Mesenteric fat pad (tissue), 1 donor: ENCODE data around the gene TMPRSS12. TPM values are rescaled to one million over a fixed set of nuclear protein-coding genes. Genes with fewer than 3 reads are reported as not detected.
"Not testable (repeated sequence)": the region's sequence is repeated elsewhere in the genome, so short reads cannot be mapped to it uniquely, and the experiment has no call there.

ENCODE experiments used
- DNase-seq: peaks from one replicate; pipeline ENCODE4 v3.0.0-alpha.2; 2020; ENCODE audit warnings: low spot score
- total RNA-seq: library from RNA; stranded (reverse); fragmentation: NEBNext Ultra II Directional; extraction: Animal tissue kit (Norgen Biotek cat#: 25700); gene quantifications from one replicate; pipeline ENCODE4 v1.2.1, GENCODE V29; 2021
- donor health status: DM: yes; HTN: yes; CAD: no.

The TMPRSS12 gene
- total RNA-seq, 1 donor from 2014 or later, result not detected

DNA sequence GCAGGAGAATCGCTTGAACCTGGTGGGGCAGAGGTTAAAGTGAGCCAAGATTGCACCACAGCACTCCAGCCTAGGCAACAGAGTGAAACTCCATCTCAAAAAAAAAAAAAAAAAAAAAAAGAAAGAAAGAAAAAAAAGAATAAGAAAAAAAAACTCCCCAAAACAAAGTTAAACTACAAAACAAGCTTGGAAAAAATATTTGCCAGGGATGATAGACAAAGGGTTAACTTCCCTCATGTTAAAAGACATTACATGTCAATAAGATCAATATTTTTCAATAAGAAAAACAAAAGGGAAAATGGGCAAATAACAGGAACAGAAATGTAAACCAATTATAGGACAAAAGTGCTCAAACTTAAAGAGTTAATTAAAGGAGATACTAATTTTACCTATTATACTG, 83.2 kb downstream of the TMPRSS12 start:
- no peak for DNase-seq

DNA sequence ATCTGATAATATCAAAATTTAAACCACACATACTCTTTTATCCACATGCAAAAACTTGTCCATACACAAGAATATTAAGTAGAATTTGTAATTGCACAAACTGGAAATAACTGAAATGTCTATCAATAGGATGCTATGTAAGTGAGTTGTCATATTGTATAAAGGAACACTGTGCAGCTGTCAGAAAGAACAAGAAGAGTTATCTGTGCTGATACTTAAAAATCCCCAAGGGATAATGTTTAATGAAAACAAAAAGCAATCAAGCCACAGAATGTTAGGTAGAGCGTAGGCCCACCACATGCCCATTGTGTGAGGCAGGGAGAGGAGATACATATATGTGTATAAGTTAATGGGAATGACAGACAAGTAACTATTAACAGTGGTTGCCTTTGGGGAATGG, 83.7 kb downstream of the TMPRSS12 start:
- no peak for DNase-seq

DNA sequence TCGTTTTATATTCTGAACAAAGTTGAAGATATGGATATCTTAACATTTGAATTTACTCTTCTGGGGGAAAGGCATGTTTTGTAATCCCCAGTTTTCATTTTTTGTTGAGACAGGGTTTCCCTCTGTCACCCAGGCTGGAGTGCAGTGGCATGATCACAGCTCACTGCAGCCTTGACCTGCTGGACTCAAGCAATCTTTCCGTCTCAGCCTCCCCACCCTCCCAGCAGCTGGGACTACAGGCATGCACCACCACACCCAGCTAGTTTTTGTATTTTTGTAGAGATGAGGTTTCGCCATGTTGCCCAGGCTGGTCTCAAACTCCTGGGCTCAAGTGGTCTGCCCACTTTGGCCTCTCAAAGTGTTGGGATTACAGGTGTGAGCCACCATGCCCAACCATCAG, 84.2 kb downstream of the TMPRSS12 start:
- not testable (repeated sequence) for DNase-seq

DNA sequence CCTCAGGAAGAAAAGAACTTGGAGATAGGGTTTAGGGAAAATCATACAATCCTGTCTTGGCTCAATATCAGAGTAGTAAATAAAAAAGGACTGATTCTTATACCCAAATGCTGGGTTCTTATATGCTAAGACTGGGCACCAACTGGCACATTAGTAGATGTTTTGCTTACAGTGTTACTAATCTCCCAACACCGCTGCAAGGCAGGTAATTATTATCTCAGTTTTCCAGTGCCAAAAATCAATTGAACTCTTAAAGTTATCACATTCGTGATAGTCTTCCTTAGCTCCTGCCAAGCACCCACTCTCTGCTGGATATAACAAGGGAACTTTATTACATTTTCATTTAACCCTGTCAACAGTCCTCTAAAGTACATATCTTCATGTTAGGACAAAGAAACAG, 84.6 kb downstream of the TMPRSS12 start:
- DNase-seq, result no peak

DNA sequence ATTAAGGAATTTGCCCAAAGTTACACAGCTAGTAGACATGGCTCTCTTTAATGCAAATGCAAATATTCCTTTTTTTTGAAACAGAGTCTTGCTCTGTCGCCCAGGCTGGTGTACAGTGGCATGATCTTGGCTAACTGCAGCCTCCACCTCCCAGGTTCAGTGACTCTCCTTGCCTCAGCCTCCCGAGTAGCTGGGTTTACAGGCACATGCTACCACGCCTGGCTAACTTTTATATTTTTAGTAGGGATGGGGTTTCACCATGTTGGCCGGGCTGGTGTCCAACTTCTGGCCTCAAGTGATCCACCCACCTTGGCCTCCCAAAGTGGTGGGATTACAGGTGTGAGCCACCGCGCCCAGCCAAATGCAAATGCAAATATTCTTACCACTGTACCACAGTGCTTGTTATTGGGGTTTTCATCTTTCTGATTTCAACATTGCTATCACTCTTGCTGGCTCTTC, 85.1 kb downstream of the TMPRSS12 start:
- DNase-seq, result no peak

DNA sequence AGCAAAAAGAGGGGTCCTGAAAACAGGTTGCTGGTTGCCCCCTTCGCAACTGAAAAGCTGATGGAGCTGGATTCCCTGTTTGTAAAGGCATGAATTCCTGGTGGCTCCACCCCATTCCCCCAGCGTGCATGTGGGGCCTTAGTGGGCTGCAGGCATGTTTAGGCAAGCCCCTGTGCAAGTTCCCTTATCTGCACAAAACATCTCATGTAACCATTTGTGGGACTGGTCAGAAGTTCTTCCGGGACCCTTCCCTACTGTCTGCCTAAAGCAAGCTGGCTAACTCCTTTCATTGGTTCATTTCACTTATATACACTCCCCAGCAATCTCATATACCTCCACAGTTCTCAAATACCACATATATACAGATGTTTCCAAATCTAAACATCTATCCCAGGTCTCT, 85.7 kb downstream of the TMPRSS12 start:
- no peak for DNase-seq

DNA sequence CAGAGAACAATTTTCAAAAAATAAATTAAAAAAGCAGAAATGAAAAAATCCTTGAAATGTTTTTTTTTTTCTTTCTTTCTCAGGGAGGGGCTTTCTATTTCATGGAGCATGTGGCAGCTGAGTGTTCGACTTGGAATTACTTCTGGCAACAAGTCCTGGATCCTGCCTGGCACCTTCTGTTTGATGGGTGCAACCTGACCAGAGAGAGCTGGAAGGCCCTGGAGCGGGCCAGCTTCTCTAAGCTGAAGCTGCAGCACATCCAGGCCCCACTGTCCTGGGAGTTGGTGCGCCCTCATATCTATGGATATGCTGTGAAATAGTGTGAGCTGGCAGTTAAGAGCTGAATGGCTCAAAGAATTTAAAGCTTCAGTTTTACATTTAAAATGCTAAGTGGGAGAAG, 87.1 kb downstream of the TMPRSS12 start:
- no peak for DNase-seq

DNA sequence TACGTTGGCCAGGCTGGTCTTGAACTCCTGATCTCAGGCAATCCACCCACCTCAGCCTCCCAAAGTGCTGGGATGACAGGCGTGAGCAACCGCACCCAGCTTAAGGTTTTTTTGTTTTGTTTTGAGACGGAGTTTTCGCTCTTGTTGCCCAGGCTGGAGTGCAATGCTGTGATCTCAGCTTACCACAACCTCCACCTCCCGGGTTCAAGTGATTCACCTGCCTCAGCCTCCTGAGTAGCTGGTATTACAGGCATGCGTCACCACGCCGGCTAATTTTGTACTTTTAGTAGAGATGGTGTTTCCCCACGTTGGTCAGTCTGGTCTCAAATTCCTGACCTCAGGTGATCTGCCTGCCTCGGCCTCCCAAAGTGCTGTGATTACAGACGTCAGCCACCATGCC, 87.8 kb downstream of the TMPRSS12 start:
- DNase-seq, result not testable (repeated sequence)

DNA sequence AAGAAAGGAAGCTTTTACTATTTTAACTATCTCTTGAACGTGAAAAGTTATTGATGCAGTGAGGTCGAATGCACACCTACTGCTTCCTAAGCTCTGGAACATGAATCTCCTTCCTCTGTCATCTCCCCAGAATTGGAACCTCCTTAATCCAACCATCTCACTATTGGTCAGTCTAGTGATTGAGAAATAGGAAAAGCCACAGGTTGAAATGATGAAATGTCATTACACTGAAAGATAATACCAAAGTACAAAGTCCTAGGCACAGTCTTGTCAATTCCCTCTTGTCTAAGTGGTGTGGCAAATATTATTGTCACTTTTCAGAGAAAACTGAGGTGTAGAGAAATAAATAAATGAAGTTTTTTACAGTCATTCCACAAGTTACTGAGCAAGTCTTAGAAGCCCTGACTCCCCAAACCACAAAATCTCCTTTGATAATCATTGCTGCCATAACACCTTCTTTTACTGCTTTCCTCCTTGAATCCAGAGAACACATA, 90.1 kb downstream of the TMPRSS12 start:
- no peak for DNase-seq

DNA sequence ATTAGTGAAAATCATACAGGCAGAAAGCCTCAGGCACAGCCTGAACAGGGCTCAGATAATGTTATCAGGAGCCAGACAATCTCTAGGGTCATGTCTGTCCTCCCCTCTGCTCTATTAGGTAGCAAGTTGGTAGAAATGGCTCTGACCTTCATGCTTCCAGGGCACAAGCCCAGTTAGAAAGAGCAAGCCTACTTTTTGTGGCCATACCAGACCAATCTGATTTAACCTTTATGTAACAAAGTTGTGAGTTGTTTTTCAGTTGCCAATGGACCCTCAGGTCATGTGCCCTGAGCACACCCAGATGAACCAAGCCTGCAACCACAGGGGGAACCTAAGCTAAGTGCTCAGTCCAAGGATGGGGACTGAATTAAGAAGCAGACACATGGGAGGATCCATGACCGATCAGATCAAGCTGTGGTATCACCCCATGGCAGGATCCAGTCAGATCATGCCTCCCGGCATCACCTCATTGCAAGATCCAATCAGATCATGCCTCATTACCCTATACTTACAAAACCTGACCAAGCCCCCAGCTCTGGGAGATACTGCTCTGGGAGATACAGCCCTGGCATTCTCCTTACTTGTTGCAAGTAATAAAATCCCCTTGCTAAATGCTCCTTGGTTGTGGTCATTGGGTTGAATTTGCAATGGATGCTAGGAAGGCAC, 90.9 kb downstream of the TMPRSS12 start:
- no peak for DNase-seq

DNA sequence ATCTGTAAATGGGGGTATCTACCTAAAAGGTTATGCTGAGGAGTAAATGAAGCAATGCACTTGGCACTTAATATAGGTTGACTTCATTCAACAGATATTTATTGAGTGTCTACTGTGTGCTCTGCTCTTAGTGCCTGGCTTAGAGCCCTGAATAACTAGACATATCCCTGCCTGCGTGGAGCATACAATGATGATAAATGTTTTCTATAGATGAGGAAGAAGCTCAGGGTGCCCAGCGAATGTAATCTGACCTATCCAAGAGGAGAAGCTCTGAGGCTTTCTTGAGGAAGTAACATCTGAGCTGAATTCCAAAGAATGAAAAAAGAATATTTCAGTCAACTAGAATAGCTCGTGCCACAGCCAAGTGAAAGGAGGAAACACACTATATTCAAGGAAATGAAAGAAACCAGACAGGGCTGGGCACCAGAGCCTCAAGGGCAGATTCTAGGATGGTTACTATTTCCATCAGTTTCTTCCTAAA, 91.7 kb downstream of the TMPRSS12 start:
- DNase-seq, result no peak

DNA sequence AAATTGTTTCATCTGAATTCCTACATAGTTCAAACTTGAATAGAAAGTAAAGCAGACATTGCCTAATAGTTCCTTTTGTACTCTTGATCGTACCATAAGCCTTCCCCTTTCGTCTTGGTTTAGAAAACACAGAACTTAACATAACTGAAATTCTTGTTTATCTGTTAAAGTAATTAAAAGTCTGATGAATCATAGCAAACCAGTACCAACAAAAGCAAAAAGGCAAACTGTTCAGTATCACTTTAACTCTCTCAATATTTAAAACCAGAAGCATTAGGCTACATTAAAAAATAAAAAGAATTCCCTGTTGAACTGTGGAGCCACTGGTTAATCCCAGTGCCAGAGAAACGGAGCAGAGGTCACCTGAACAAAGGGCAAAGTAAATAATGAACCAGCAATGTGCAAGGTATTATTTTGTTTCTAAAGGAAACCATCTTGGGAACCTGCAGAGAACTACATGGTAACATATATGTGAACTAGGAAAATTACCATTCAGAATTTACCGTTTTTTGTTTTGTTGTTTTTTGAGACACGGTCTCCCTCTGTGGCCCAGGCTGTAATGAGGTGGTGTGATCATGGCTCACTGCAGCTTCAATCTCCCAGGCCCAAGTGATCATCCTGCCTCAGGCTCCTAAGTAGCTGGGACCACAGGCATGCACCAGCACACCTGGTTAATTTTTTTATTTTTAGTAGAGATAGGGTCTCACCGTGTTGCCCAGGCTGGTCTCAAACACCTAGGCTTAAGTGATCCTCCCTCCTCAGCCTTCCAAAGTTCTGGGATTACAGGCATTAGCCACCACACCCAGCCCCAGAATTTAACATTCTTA, 92.5 kb downstream of the TMPRSS12 start:
- DNase-seq, result no peak

DNA sequence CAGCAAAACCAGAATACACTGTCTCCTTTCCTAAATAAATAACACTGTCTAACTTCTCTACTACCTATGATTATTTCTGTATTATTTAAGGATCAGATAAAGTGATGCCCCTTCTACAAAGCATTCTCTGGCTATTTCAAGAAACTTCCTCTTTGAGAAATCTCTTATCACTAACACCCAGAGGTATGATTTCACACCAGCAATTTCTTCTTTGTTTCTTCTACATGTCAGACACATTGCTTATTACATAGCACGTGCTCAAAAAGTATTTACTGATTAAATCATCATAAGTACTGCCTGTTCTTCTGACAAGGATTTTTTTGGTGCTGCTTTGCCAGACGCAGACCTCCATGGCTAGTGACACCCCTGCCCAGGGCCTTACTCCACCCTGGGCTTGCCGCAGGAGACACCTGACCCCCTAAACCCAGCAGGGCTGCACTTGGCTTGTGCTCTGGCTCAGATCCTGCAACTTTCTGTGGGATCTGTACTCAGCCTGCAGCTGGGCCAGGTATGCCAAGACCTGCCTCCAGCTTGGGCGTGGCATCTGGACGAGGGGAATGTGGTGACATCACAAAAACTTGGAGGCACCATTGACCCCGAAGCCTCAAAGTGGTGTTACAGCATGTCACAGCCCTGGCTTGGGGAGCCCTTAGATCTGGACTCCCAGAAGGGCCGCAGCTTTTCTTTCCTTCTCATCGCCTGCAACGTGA, 94.2 kb downstream of the TMPRSS12 start:
- DNase-seq, result no peak

Other genes with a start within 250 kb of the TMPRSS12 start
- 29.5 TPM for gene ATF1, start 78.8 kb upstream of the TMPRSS12 start, total RNA-seq
- gene HIGD1C, start 109.6 kb downstream of the TMPRSS12 start, total RNA-seq, result not detected
- gene SLC11A2, start 183.5 kb downstream of the TMPRSS12 start, total RNA-seq, result 72.0 TPM
- gene LETMD1, start 205.4 kb downstream of the TMPRSS12 start, total RNA-seq, result 49.1 TPM
- gene CSRNP2, start 240.7 kb downstream of the TMPRSS12 start, total RNA-seq, result 33.6 TPM